ENCODE data around the gene ENO3. TPM values are rescaled to one million over a fixed set of nuclear protein-coding genes. Genes with fewer than 3 reads are reported as not detected.
A peak's percentile ranks its signal among the peaks of the same experiment; 100 is the strongest.

ENO3 gene
- total and polyA plus RNA-seq, 2 donors (not counting 3 experiments of a cell fraction or from before 2014, with no cell fraction given) = 5.5 to 5.9 TPM

DNA sequence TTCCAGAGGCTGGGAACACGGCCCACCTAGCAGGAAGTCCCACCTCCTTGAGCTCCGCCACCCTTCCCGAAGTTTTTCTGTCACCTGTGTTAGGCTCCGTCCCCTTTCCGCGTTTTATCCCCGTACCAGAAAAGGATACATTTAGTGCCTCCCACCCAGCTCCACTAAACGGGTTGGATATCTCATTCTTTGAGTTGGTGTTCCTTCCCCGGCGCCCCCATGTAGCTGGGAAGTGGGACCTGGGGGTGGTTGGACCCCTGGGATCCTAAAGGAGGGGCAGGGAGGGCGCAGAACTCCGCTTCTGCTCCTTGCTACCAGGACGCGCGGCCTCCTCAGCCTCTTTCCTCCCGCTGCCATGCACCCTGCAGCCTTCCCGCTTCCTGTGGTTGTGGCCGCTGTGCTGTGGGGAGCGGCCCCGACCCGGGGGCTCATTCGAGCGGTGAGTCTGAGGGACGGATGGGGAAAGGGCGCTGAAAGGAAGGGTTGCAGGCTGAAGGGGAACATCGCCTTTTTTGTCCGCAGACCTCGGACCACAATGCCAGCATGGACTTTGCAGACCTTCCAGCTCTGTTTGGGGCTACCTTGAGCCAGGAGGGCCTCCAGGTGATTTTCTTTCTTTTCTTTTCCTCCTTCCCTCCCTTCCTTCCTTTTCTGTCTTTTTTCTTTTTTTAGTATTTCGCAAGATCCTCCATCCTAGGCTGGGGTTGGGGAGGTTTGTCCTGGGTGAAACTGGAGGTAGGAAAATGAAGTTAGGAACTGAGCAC, 10.2 kb upstream of the ENO3 start:
- H3K4me3 ChIP-seq (replicated peaks in 1 of 3; ENCODE audit: insufficient read depth in 1 of 3, low read depth in 1 of 3, low read length in 3 of 3) = peak overlapping the region; percentile 42 to 77 (median 45)
- intact Hi-C loops (cut with micrococcal nuclease) = loop anchor here (1.0 to 2.0 kb wide), 4 partner anchors 8 to 58 kb away; partner anchors contain the start of genes CAMTA2, PFN1 and SPAG7
- CTCF ChIA-PET = interaction anchor here (0.7 to 3.3 kb wide), 12 partner anchors 12 to 231 kb away, joined by 3 to 44 read pairs (median 4); partner anchors contain the start of genes CHRNE, INCA1, KIF1C and SPAG7
- peaks cover 67% of the 10 kb centered on the region for H3K79me2 ChIP-seq (ENCODE audit: control insufficient read depth, insufficient read depth, low read length)
- peaks cover 29% of the 10 kb centered on the region for H3K4me1 ChIP-seq (ENCODE audit: control insufficient read depth, extremely low read depth, insufficient read depth, low read length)
- no peak for DNase-seq (ENCODE audit: low read depth, low spot score)
- no peaks in the 10 kb centered on the region for H4K20me1 ChIP-seq (replicated peaks; ENCODE audit: control insufficient read depth, extremely low read depth, insufficient read depth, low read length)
- BruUV-seq (replicated peaks) = TSS peak; percentile 79
- dilution Hi-C loops (cut with MboI; ENCODE audit: extremely low pct_ligation_motif_present, low sequenced_read_pairs) = no loop called here
- H3K9ac ChIP-seq (replicated peaks; ENCODE audit: extremely low read depth, insufficient read depth, low read length) = peak overlapping the region; percentile 88
- TF ChIP-seq FOS (IDR thresholded peaks at IDR 0.05; ENCODE audit: borderline replicate concordance, insufficient read depth, low read length) (no peak), POLR2AphosphoS5 (IDR thresholded peaks at IDR 0.05; ENCODE audit: insufficient read depth, low read depth, low read length) (no peak), CTCF (IDR thresholded peaks at IDR 0.05; ENCODE audit: extremely low read depth in 1 of 2, insufficient read depth in 1 of 2, low read depth in 1 of 2, low read length in 2 of 2) (no peak), GATA2 (IDR thresholded peaks at IDR 0.05; ENCODE audit: insufficient read depth, insufficient read length, low read depth, low read length) (no peak)
- H3K9me1 ChIP-seq (replicated peaks; ENCODE audit: control insufficient read depth, extremely low read depth, insufficient read depth, low read length) = no peaks in the 10 kb centered on the region
- H3K9me3 ChIP-seq (replicated peaks; ENCODE audit: control insufficient read depth, insufficient read depth, low read length) = no peaks in the 10 kb centered on the region
- H3K36me3 ChIP-seq (ENCODE audit: control insufficient read depth in 2 of 2, extremely low read depth in 1 of 2, insufficient read depth in 2 of 2, low read length in 2 of 2) = peaks cover 8 to 42% of the 10 kb centered on the region in 2 experiments
- H2AFZ ChIP-seq (ENCODE audit: low read depth, low read length) = peak overlapping the region; percentile 38
- POLR2A ChIA-PET = interaction anchor here (0.7 to 2.3 kb wide), 5 partner anchors 10 to 32 kb away, joined by 4 to 15 read pairs (median 4); partner anchors contain the start of genes ENO3 and SPAG7
- H3K27me3 ChIP-seq (ENCODE audit: control insufficient read depth in 2 of 2, insufficient read depth in 2 of 2, low read length in 2 of 2) = no peaks in the 10 kb centered on the region
- H3K4me2 ChIP-seq (ENCODE audit: insufficient read depth, low read length) = peak overlapping the region; percentile 70
- peak; percentile 49 for FAIRE-seq
- peak overlapping the region; percentile 81 for H3K27ac ChIP-seq (ENCODE audit: insufficient read depth, low read depth, low read length)

Data from endothelial cell of umbilical vein (primary cell).